Heart right ventricle (tissue), 16 donors: Measurements from ENCODE around the gene FTO. TPM values are rescaled to one million over a fixed set of nuclear protein-coding genes. Genes with fewer than 3 reads are reported as not detected.

Source experiments
- ATAC-seq, 8 donors: fragments of 200-7000 bp; cut with Tn5 transposase; one replicate each; pipeline ENCODE4 v1.9.1; 2020; ENCODE audit warnings: mild to moderate bottlenecking in 8 of 8, moderate library complexity in 8 of 8, moderate number of reproducible peaks in 1 of 8
- DNase-seq, 2 donors: peaks; one replicate each; pipeline ENCODE4 v3.0.0-alpha.2; 2020
- H3K27ac ChIP-seq, 10 donors: fragments of 200-600 bp; sonication (generic) in 2 of 10; one replicate each; pipeline versions ENCODE4 v1.5.0 to v1.8.0; 2020 to 2022; ENCODE audit warnings: mild to moderate bottlenecking in 3 of 10
- H3K27me3 ChIP-seq, 7 donors: fragments of 200-600 bp; one replicate each; pipeline ENCODE4 v1.8.0; 2021 to 2022; ENCODE audit warnings: mild to moderate bottlenecking in 2 of 7
- H3K36me3 ChIP-seq, 9 donors: fragments of 200-600 bp; sonication (generic) in 1 of 9; one replicate each; pipeline versions ENCODE4 v1.5.0 to v1.8.0; 2020 to 2022; ENCODE audit warnings: mild to moderate bottlenecking in 2 of 9
- H3K4me1 ChIP-seq, 9 donors: fragments of 200-600 bp; sonication (generic) in 1 of 9; one replicate each; pipeline versions ENCODE4 v1.5.0 to v1.8.0; 2020 to 2022; ENCODE audit warnings: mild to moderate bottlenecking in 4 of 9
- H3K4me3 ChIP-seq, 10 donors: fragments of 200-600 bp; sonication (generic) in 2 of 10; one replicate each; pipeline versions ENCODE4 v1.5.0 to v1.8.0; 2020 to 2022; ENCODE audit warnings: mild to moderate bottlenecking in 7 of 10, moderate library complexity in 2 of 10
- H3K9me3 ChIP-seq, 11 donors: fragments of 200-600 bp in 10 of 11; sonication (generic) in 2 of 11; one replicate each; pipeline versions ENCODE4 v1.5.0 to v1.8.0; 2013 to 2022; ENCODE audit warnings: mild to moderate bottlenecking in 2 of 11, control low read depth in 1 of 11, moderate library complexity in 1 of 11
- CTCF ChIP-seq, 9 donors: fragments of 200-600 bp; sonication (generic) in 2 of 9; IDR thresholded peaks; one replicate each; pipeline versions ENCODE4 v1.5.0 to v1.8.0; 2021 to 2022; ENCODE audit warnings: antibody characterized with exemption in 9 of 9, mild to moderate bottlenecking in 5 of 9, moderate library complexity in 1 of 9
- WGBS, 2 donors: extraction: QIAGEN DNeasy Blood & Tissue Kit; methylation state at CpG; one replicate each; pipeline ENCODE4 v1.1.7; 2013; ENCODE audit warnings: inconsistent platforms in 1 of 2; 5-methylcytosine and 5-hydroxymethylcytosine counted together
- intact Hi-C, 10 donors: fragments of 100-400 bp; cut with DNase I; formaldehyde crosslinking; loops; one replicate each; pipeline versions ENCODE4 v1.11.1 to v1.14.2; 2022
- polyA plus RNA-seq, 2 donors: library from polyadenylated mRNA; stranded (reverse); fragments of 200-250 nt; gene quantifications; one replicate each; pipeline ENCODE4 v1.2.3, GENCODE V29; 2013
- total RNA-seq, 10 donors: library from RNA; stranded (reverse); fragmentation: NEBNext Ultra II Directional in 3 of 10; extraction: Animal tissue kit (Norgen Biotek cat#: 25700) in 3 of 10; gene quantifications; one replicate each; pipeline versions ENCODE4 v1.2.1 to v1.2.4, GENCODE V29; 2021 to 2023
- donor health status: Arrhythmogenic right ventricular cardiomyopathy.
- donor health status: ischemic (EF 13 %, LVEDD 7.1; RV severe dilation, severe dysfunction).
- donor health status: healthy with polysubstance abuse.
- donor health status: DM: no; HTN: yes; CAD: no.
- donor health status: DM: no; HTN: no; CAD: no.
- donor health status: ischemic (EF 25% LVEDD 6.9; RV normal size, moderate dysfunction).
- donor health status: ischemic (EF 25% LVEDD 5.7; RV mildly dilated, moderate dysfunction).
- donor health status: healthy.
- donor health status: DM: yes; HTN: yes; CAD: no.
- donor health status: Ischemic cardiomyopathy.
- donor health status: ischemic (EF 35%, LVEDD 5.7; RV mildly dilated, moderate dysfunction).
- donor health status: nonischemic (EF 11% LVEDD 7.7; RV severe dilation, severe dysfunction).
- donor health status: DM: yes; HTN: yes; CAD: no.
- donor health status: PGD.
- donor health status: ischemic (EF 29% LVEDD 5.4; RV normal size, mild dysfunction).
- donor health status: nonischemic (EF 23%, LVEDD 6.1; RV moderate dilation, normal function).

FTO gene
- total and polyA plus RNA-seq, 12 donors, result 8.5 to 103 (median 90.0) TPM

GRCh38 chr16:53789137-53789536 lies 85.2 kb downstream of the FTO start:
- DNase-seq, result no peak
- H3K27ac ChIP-seq, result no peak overlapping the region
- no peaks in the 10 kb centered on the region for H3K27me3 ChIP-seq
- no peak overlapping the region for H3K4me3 ChIP-seq
- H3K9me3 ChIP-seq, result no peaks in the 10 kb centered on the region
- WGBS, 2 donors, result 86 to 89% methylated on average over 2 of the region's 2 CpGs
- no peak for TF ChIP-seq CTCF (IDR thresholded peaks at IDR 0.05)
- ATAC-seq, result no peak
- peaks cover 0 to 17% (median 4%) of the 10 kb centered on the region in 9 donors for H3K4me1 ChIP-seq
- no peaks in the 10 kb centered on the region for H3K36me3 ChIP-seq
- intact Hi-C loops, result no loop called here

- intact Hi-C loops, result no loop called here
- no peaks in the 10 kb centered on the region for H3K27me3 ChIP-seq
- DNase-seq, result no peak
- no peak overlapping the region for H3K4me3 ChIP-seq
- ATAC-seq, result no peak
- WGBS, 2 donors, result 84 to 86% methylated on average over 6 of the region's 6 CpGs
- H3K36me3 ChIP-seq, result no peaks in the 10 kb centered on the region
- no peaks in the 10 kb centered on the region for H3K9me3 ChIP-seq
- no peak overlapping the region for H3K27ac ChIP-seq
- TF ChIP-seq CTCF (IDR thresholded peaks at IDR 0.05), result no peak
- peaks cover 0 to 14% (median 4%) of the 10 kb centered on the region in 9 donors for H3K4me1 ChIP-seq
Observed at GRCh38 chr16:53792161-53792951, 88.4 kb downstream of the FTO start.

- TF ChIP-seq CTCF (IDR thresholded peaks at IDR 0.05), result no peak
- intact Hi-C loops, result no loop called here
Observed at GRCh38 chr16:53803451-53803850, 99.5 kb downstream of the FTO start.

GRCh38 chr16:53803998-53804397 lies 100.0 kb downstream of the FTO start:
- no peaks in the 10 kb centered on the region for H3K36me3 ChIP-seq
- no peaks in the 10 kb centered on the region for H3K27me3 ChIP-seq
- WGBS, 2 donors, result 94% methylated on average over 2 of the region's 2 CpGs
- peaks cover 0 to 22% (median 6%) of the 10 kb centered on the region in 11 donors for H3K9me3 ChIP-seq
- DNase-seq (no peak), ATAC-seq (no peak)
- H3K4me1 ChIP-seq, result peaks cover 0 to 11% (median 0%) of the 10 kb centered on the region in 9 donors
- no peak overlapping the region for H3K27ac ChIP-seq
- intact Hi-C loops, result no loop called here
- H3K4me3 ChIP-seq, result no peak overlapping the region
- TF ChIP-seq CTCF (IDR thresholded peaks at IDR 0.05), result no peak

More at GRCh38 chr16:53803451-53803850, 99.5 kb downstream of the FTO start:
- Histone ChIP-seq H3K27ac (no peak overlapping the region), H3K27me3 (no peaks in the 10 kb centered on the region), H3K9me3 (peaks cover 0 to 24% (median 6%) of the 10 kb centered on the region in 11 donors), H3K4me3 (no peak overlapping the region), H3K4me1 (peaks cover 0 to 11% (median 0%) of the 10 kb centered on the region in 9 donors), H3K36me3 (no peaks in the 10 kb centered on the region)
- DNase-seq (no peak), ATAC-seq (no peak)
